HT-29 (cell line): ENCODE data around the gene TNFRSF1A. TPM values are rescaled to one million over a fixed set of nuclear protein-coding genes. Genes with fewer than 3 reads are reported as not detected.
"Not testable (repeated sequence)": the region's sequence is repeated elsewhere in the genome, so short reads cannot be mapped to it uniquely, and the experiment has no call there.

Source experiments
- DNase-seq: peaks from one replicate; pipeline ENCODE4 v3.0.0-alpha.2; 2015; ENCODE audit warnings: low spot score
- total RNA-seq: library from RNA; depleted of rRNA; stranded (reverse); fragments of >200 nt; shearing (Covaris generic); gene quantifications from 2 replicates; pipeline ENCODE4 v1.2.3, GENCODE V29; 2014

Gene TNFRSF1A
- total RNA-seq, 1 experiment from 2014 or later, result 94.5 TPM

- DNase-seq, result no peak
Measured at GRCh38 chr12:6306599-6307220, 35.2 kb downstream of the TNFRSF1A start.

- no peak for DNase-seq
Measured at GRCh38 chr12:6306151-6306550, 35.7 kb downstream of the TNFRSF1A start.

- no peak for DNase-seq
Measured at GRCh38 chr12:6303071-6303470, 38.8 kb downstream of the TNFRSF1A start.

GRCh38 chr12:6302621-6303020 lies 39.3 kb downstream of the TNFRSF1A start:
- no peak for DNase-seq

- DNase-seq, result no peak
Measured at GRCh38 chr12:6301721-6302120, 40.2 kb downstream of the TNFRSF1A start.

GRCh38 chr12:6297170-6297569 lies 44.7 kb downstream of the TNFRSF1A start:
- no peak for DNase-seq

- peak; percentile 99 for DNase-seq
Measured at GRCh38 chr12:6295094-6295811, 46.6 kb downstream of the TNFRSF1A start.

- no peak for DNase-seq
Measured at GRCh38 chr12:6294156-6295093, 47.5 kb downstream of the TNFRSF1A start.

GRCh38 chr12:6292606-6293005 lies 49.3 kb downstream of the TNFRSF1A start:
- peak; percentile 49 for DNase-seq

- not testable (repeated sequence) for DNase-seq
Measured at GRCh38 chr12:6289906-6290305, 52.0 kb downstream of the TNFRSF1A start.

GRCh38 chr12:6289081-6289480 lies 52.8 kb downstream of the TNFRSF1A start:
- not testable (repeated sequence) for DNase-seq

GRCh38 chr12:6288235-6288634 lies 53.6 kb downstream of the TNFRSF1A start:
- no peak for DNase-seq

GRCh38 chr12:6285532-6286306 lies 56.2 kb downstream of the TNFRSF1A start:
- no peak for DNase-seq

GRCh38 chr12:6285063-6285477 lies 56.8 kb downstream of the TNFRSF1A start:
- DNase-seq, result peak; percentile 89

- DNase-seq, result no peak
Measured at GRCh38 chr12:6284273-6284672, 57.6 kb downstream of the TNFRSF1A start.

GRCh38 chr12:6282453-6282840 lies 59.4 kb downstream of the TNFRSF1A start:
- no peak for DNase-seq

GRCh38 chr12:6281081-6281809 lies 60.6 kb downstream of the TNFRSF1A start:
- DNase-seq, result no peak

- no peak for DNase-seq
Measured at GRCh38 chr12:6280672-6281071, 61.2 kb downstream of the TNFRSF1A start.

- DNase-seq, result peak; percentile 95
Measured at GRCh38 chr12:6280053-6280469, 61.8 kb downstream of the TNFRSF1A start.

GRCh38 chr12:6279631-6280030 lies 62.2 kb downstream of the TNFRSF1A start:
- DNase-seq, result no peak

GRCh38 chr12:6279256-6279628 lies 62.6 kb downstream of the TNFRSF1A start:
- no peak for DNase-seq
